SK-N-SH (cell line): Measurements from ENCODE around the gene ABCB9. TPM values are rescaled to one million over a fixed set of nuclear protein-coding genes. Genes with fewer than 3 reads are reported as not detected.

Source experiments
- CTCF ChIA-PET: fragments of 300-600, 350-600 bp; formaldehyde crosslinking; extraction: SDS; loops from one replicate; lab custom pipeline; 2021; lab: Yijun Ruan, JAX
- POLR2A ChIA-PET: fragments of 350-600 bp; sonication (Branson Sonifier 250); formaldehyde crosslinking; extraction: SDS; loops from one replicate; lab custom pipeline; 2020; ENCODE audit warnings: antibody characterized with exemption, inconsistent platforms; lab: Yijun Ruan, JAX
- DNase-seq: peaks from one replicate; pipeline ENCODE4 v3.0.0; 2012
- H2AFZ ChIP-seq: fragments of 200-600 bp; sonication (generic); 2 replicates; pipeline ENCODE4 v1.8.1; 2016; ENCODE audit warnings: antibody characterized with exemption, mild to moderate bottlenecking, low read depth
- H3F3A ChIP-seq: fragments of 200-600 bp; sonication (generic); replicated peaks from 2 replicates; pipeline ENCODE3; 2016; ENCODE audit warnings: antibody characterized with exemption, mild to moderate bottlenecking; ENCODE audit not compliant: insufficient read depth
- H3K27ac ChIP-seq, 2 experiments: fragments of 200-500 bp in 1 of 2; fragments of 200-600 bp in 1 of 2; sonication (Bioruptor generic) in 1 of 2; sonication (generic), shearing (Covaris generic) in 1 of 2; 2 replicates each; pipeline versions ENCODE4 v1.5.1 to v1.6.1; 2014 to 2016; ENCODE audit warnings: low read depth in 2 of 2, inconsistent platforms in 1 of 2, low read length in 1 of 2, mild to moderate bottlenecking in 1 of 2, mixed read lengths in 1 of 2
- H3K27me3 ChIP-seq: fragments of 200-600 bp; sonication (generic), shearing (Covaris generic); 2 replicates; pipeline ENCODE4 v1.6.1; 2016; ENCODE audit warnings: mixed run types; ENCODE audit not compliant: insufficient read depth
- H3K36me3 ChIP-seq, 2 experiments: fragments of 200-500 bp in 1 of 2; fragments of 200-600 bp in 1 of 2; sonication (Bioruptor generic) in 1 of 2; sonication (generic) in 1 of 2; replicated peaks in 1 of 2; 2 replicates each; pipeline versions ENCODE3 to v1.5.1; 2014 to 2016; ENCODE audit warnings: low read length in 1 of 2, mild to moderate bottlenecking in 1 of 2; ENCODE audit not compliant: insufficient read depth in 2 of 2, control insufficient read depth in 1 of 2
- H3K4me1 ChIP-seq, 2 experiments: fragments of 200-500 bp in 1 of 2; fragments of 200-600 bp in 1 of 2; sonication (Bioruptor generic) in 1 of 2; sonication (generic), shearing (Covaris generic) in 1 of 2; 2 replicates each; pipeline versions ENCODE4 v1.5.1 to v1.6.1; 2014 to 2016; ENCODE audit warnings: low read depth in 1 of 2, low read length in 1 of 2, mixed run types in 1 of 2; ENCODE audit not compliant: insufficient read depth in 2 of 2, control insufficient read depth in 1 of 2
- H3K4me2 ChIP-seq: fragments of 200-600 bp; sonication (generic), shearing (Covaris generic); 2 replicates; pipeline ENCODE4 v1.6.1; 2017; ENCODE audit warnings: mixed run types
- H3K4me3 ChIP-seq, 2 experiments: fragments of 200-500 bp in 1 of 2; fragments of 200-600 bp in 1 of 2; sonication (Bioruptor generic) in 1 of 2; sonication (generic), shearing (Covaris generic) in 1 of 2; 2 replicates each; pipeline versions ENCODE4 v1.5.1 to v1.8.1; 2014 to 2016; ENCODE audit warnings: low read depth in 2 of 2, inconsistent platforms in 1 of 2, low read length in 1 of 2, mild to moderate bottlenecking in 1 of 2, mixed read lengths in 1 of 2, moderate library complexity in 1 of 2
- H3K79me2 ChIP-seq: fragments of 200-600 bp; sonication (generic); 2 replicates; pipeline ENCODE4 v1.8.1; 2017; ENCODE audit warnings: mild to moderate bottlenecking; ENCODE audit not compliant: insufficient read depth
- H3K9ac ChIP-seq: fragments of 200-600 bp; sonication (generic); 2 replicates; pipeline ENCODE4 v1.6.1; 2017; ENCODE audit warnings: mixed run types
- H3K9me2 ChIP-seq: fragments of 200-600 bp; sonication (generic); 2 replicates; pipeline ENCODE4 v1.6.1; 2017; ENCODE audit warnings: mixed run types
- H3K9me3 ChIP-seq: fragments of 200-600 bp; sonication (generic); 2 replicates; pipeline ENCODE4 v1.6.1; 2017; ENCODE audit warnings: mixed run types, mild to moderate bottlenecking, moderate library complexity
- H4K20me1 ChIP-seq: fragments of 200-600 bp; sonication (generic); 2 replicates; pipeline ENCODE4 v1.6.1; 2017; ENCODE audit warnings: mild to moderate bottlenecking, mixed run types; ENCODE audit not compliant: insufficient read depth
- CTCF ChIP-seq: fragments of 200-600 bp; sonication (generic); IDR thresholded peaks from 2 replicates; pipeline ENCODE4 v1.6.1; 2017; ENCODE audit warnings: antibody characterized with exemption, mild to moderate bottlenecking, moderate library complexity
- ELF1 ChIP-seq: IDR thresholded peaks from 2 replicates; pipeline ENCODE4 v1.4.0; 2012
- EZH2phosphoT487 ChIP-seq: fragments of 200-600 bp; sonication (generic); IDR thresholded peaks from 2 replicates; pipeline ENCODE4 v1.6.1; 2017; ENCODE audit warnings: low read depth, mixed run types, mild to moderate bottlenecking, antibody characterized with exemption, moderate library complexity, borderline replicate concordance
- FOXJ3 ChIP-seq: sonication (generic); formaldehyde crosslinking; IDR thresholded peaks from 2 replicates; pipeline ENCODE4 v1.5.1; 2020; ENCODE audit warnings: mild to moderate bottlenecking, missing genetic modification reagents
- GABPA ChIP-seq: IDR thresholded peaks from 2 replicates; pipeline ENCODE4 v1.4.0; 2012; ENCODE audit warnings: low read depth, mild to moderate bottlenecking
- IRF3 ChIP-seq: fragments of 150-350 bp; IDR thresholded peaks from 2 replicates; pipeline ENCODE4 v1.6.1; 2016; ENCODE audit warnings: mild to moderate bottlenecking, low read depth, low read length
- JUND ChIP-seq: IDR thresholded peaks from 2 replicates; pipeline ENCODE4 v1.4.0; 2012
- MAX ChIP-seq: IDR thresholded peaks from 2 replicates; pipeline ENCODE4 v1.4.0; 2012; ENCODE audit warnings: low read depth
- MXI1 ChIP-seq: IDR thresholded peaks from 2 replicates; pipeline ENCODE4 v1.6.1; 2012; ENCODE audit warnings: mild to moderate bottlenecking, low read depth, low read length, improper control_type of control experiment
- NRF1 ChIP-seq: IDR thresholded peaks from 2 replicates; pipeline ENCODE4 v1.6.1; 2012; ENCODE audit warnings: low read depth, mild to moderate bottlenecking, low read length
- PBX3 ChIP-seq: IDR thresholded peaks from 2 replicates; pipeline ENCODE4; 2012
- RAD21 ChIP-seq: IDR thresholded peaks from 2 replicates; pipeline ENCODE4 v1.6.1; 2012; ENCODE audit warnings: mild to moderate bottlenecking, low read length
- RCOR1 ChIP-seq: fragments of 150-350 bp; IDR thresholded peaks from 2 replicates; pipeline ENCODE4 v1.6.1; 2017; ENCODE audit warnings: antibody characterized with exemption, low read length
- REST ChIP-seq: IDR thresholded peaks from 2 replicates; pipeline ENCODE4 v1.6.1; 2012; ENCODE audit warnings: mild to moderate bottlenecking, low read depth, low read length, moderate library complexity
- RXRA ChIP-seq: IDR thresholded peaks from 2 replicates; pipeline ENCODE4 v1.4.0; 2012; ENCODE audit warnings: low read depth, mild to moderate bottlenecking, borderline replicate concordance
- TCF12 ChIP-seq: IDR thresholded peaks from 2 replicates; pipeline ENCODE4 v1.4.0; 2012
- YY1 ChIP-seq: IDR thresholded peaks from 2 replicates; pipeline ENCODE4 v1.4.0; 2012; ENCODE audit warnings: low read depth, mild to moderate bottlenecking
- ZBTB33 ChIP-seq: IDR thresholded peaks from 2 replicates; pipeline ENCODE4 v1.4.0; 2012; ENCODE audit warnings: low read depth, borderline replicate concordance
- WGBS: methylation state at CpG from one replicate; pipeline ENCODE4 v1.1.6; 2017; ENCODE audit warnings: low lambda C conversion rate; 5-methylcytosine and 5-hydroxymethylcytosine counted together
- polyA plus RNA-seq, 3 experiments: library from polyadenylated mRNA; depleted of rRNA; stranded (reverse); fragments of >200 nt; gene quantifications; 2 replicates each; pipeline ENCODE4 v1.2.3, GENCODE V29; 2012

Gene ABCB9
- polyA plus RNA-seq, 1 of the 3 experiments (the other 2 are of a cell fraction), result 6.2 TPM

- TF ChIP-seq ZBTB33, result no peak
- TF ChIP-seq RCOR1, result no peak
Observed at GRCh38 chr12:122968104-122968503, 1.8 kb upstream of the ABCB9 start (continued).

GRCh38 chr12:122966743-122967550, 684 bp upstream of the ABCB9 start:
- CTCF ChIA-PET, result interaction anchor here (0.6 to 2.5 kb wide), 7 partner anchors 14 to 271 kb away, joined by 3 to 11 read pairs (median 3); partner anchors contain the start of gene PITPNM2
- peaks cover 8% of the 10 kb centered on the region for H3F3A ChIP-seq
- H3K9ac ChIP-seq, result no peak overlapping the region
- POLR2A ChIA-PET, result interaction anchor here (0.6 to 1.8 kb wide), 4 partner anchors 8 to 266 kb away, joined by 3 to 12 read pairs (median 6); partner anchors contain the start of genes MPHOSPH9, MTRFR and OGFOD2
- no peaks in the 10 kb centered on the region for H3K36me3 ChIP-seq
- 58% methylated on average over 13 of the region's 15 CpGs for WGBS
- no peak overlapping the region for H2AFZ ChIP-seq
- H3K4me1 ChIP-seq, result peaks cover 6 to 26% of the 10 kb centered on the region in 2 experiments; a peak in 2 of 4 replicates
- peak overlapping the region; percentile 9 to 20; a peak in 2 of 4 replicates for H3K4me3 ChIP-seq
- H3K79me2 ChIP-seq, result no peaks in the 10 kb centered on the region
- H3K9me2 ChIP-seq, result no peaks in the 10 kb centered on the region
- no peak overlapping the region for H3K4me2 ChIP-seq
- no peak overlapping the region for H3K27ac ChIP-seq
- DNase-seq, result no peak
- no peaks in the 10 kb centered on the region for H4K20me1 ChIP-seq
- no peaks in the 10 kb centered on the region for H3K27me3 ChIP-seq
- H3K9me3 ChIP-seq, result no peaks in the 10 kb centered on the region
- TF ChIP-seq PBX3 (no peak), YY1 (no peak), REST (no peak), ZBTB33 (no peak), IRF3 (no peak), ELF1 (no peak), RXRA (no peak), MXI1 (no peak), GABPA (no peak), NRF1 (no peak), RAD21 (no peak), FOXJ3 (CRISPR knock-in tag) (no peak), MAX (no peak), JUND (no peak), CTCF (no peak), EZH2phosphoT487 (no peak), TCF12 (no peak)
